Ishikawa (cell line): ENCODE results near the gene ARFGAP3.

Experiments
- CEBPB ChIP-seq: IDR thresholded peaks from 2 replicates; pipeline ENCODE4 v1.6.1; 2012
- CREB1 ChIP-seq: IDR thresholded peaks from 2 replicates; pipeline ENCODE4 v1.6.1; 2012; ENCODE audit warnings: low read depth
- EGR1 ChIP-seq: IDR thresholded peaks from 2 replicates; pipeline ENCODE4 v1.6.1; 2012
- EP300 ChIP-seq: IDR thresholded peaks from 2 replicates; pipeline ENCODE4 v1.6.1; 2012; ENCODE audit warnings: borderline replicate concordance
- FOXM1 ChIP-seq: IDR thresholded peaks from 2 replicates; pipeline ENCODE4 v1.6.1; 2012; ENCODE audit warnings: low read depth, borderline replicate concordance
- NFIC ChIP-seq: IDR thresholded peaks from 2 replicates; pipeline ENCODE4 v1.6.1; 2012
- RAD21 ChIP-seq: IDR thresholded peaks from 2 replicates; pipeline ENCODE4 v1.6.1; 2012; ENCODE audit warnings: low read depth
- TAF1 ChIP-seq: IDR thresholded peaks from 2 replicates; pipeline ENCODE4 v1.6.1; 2012; ENCODE audit warnings: low read depth, mild to moderate bottlenecking
- TCF12 ChIP-seq: IDR thresholded peaks from 2 replicates; pipeline ENCODE4 v1.6.1; 2012; ENCODE audit warnings: low read depth
- TEAD4 ChIP-seq: IDR thresholded peaks from 2 replicates; pipeline ENCODE4 v1.6.1; 2012
- YY1 ChIP-seq: IDR thresholded peaks from 2 replicates; pipeline ENCODE4 v1.6.1; 2012; ENCODE audit warnings: low read depth
- ZBTB7A ChIP-seq: IDR thresholded peaks from 2 replicates; pipeline ENCODE4 v1.6.1; 2012; ENCODE audit warnings: low read depth
- TF ChIP-seq, protein P1 (sequence below): IDR thresholded peaks from 2 replicates; pipeline ENCODE4 v1.6.1; 2012
- TF ChIP-seq, protein P2 (sequence below): IDR thresholded peaks from 2 replicates; pipeline ENCODE4 v1.6.1; 2012
- TF ChIP-seq, protein P3 (sequence below): IDR thresholded peaks from 2 replicates; pipeline ENCODE4 v1.6.1; 2012; ENCODE audit warnings: low read depth, mild to moderate bottlenecking

The ARFGAP3 gene

DNA sequence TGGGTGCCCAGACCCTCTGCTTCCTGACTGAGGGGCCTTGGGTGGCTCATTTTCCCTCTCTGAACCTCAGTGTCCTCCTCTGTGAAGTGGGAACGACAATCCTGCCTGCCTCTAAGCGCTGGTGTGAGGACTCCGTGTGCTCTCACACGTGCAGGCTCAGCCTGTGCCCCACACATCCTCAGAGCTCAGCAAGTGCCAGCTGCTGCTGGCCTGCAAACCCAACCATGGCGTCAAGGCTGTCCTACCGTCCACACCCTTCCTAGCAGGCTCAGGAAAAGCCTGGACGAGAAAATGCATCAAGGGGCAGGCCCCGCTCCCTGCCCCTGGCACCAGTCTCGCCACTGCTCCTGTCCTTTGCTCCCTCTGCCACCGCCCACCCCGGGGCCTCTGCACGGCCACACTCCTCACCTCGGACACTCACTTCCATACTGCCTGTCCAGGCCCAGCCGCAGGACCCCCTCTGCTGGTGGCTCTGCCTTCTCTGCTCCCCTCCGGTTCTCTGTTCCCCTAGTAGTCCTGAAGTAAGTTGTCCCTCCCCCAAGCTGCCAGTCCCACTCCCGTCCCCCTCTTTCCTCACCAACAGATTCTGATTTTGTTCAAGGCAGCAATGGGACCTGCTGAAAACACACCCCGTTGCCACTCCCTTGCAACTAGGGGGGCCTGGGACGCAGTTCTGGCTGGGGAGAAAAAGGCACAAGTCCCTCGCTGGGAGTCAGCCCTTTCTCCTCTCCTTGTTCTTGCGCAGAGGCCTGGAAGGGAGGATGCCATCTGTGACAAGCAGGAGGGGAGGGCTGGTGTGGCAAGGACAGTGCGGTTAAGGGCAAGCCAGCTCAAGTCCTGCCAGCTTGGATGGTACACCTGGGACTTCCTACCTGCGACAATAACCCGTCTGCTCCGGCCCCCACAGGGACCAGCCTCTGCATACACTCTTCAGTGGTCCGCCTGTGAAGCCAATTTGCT, 62.2 kb downstream of the ARFGAP3 start:
- TF ChIP-seq EP300 (no peak), TEAD4 (no peak), TCF12 (no peak), CREB1 (no peak), FOXM1 (no peak), ZBTB7A (no peak), CEBPB (no peak), YY1 (no peak), TAF1 (no peak), RAD21 (no peak), NFIC (no peak)
- TF ChIP-seq, protein P1, sequence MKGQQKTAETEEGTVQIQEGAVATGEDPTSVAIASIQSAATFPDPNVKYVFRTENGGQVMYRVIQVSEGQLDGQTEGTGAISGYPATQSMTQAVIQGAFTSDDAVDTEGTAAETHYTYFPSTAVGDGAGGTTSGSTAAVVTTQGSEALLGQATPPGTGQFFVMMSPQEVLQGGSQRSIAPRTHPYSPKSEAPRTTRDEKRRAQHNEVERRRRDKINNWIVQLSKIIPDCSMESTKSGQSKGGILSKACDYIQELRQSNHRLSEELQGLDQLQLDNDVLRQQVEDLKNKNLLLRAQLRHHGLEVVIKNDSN = no peak
- TF ChIP-seq, protein P2, sequence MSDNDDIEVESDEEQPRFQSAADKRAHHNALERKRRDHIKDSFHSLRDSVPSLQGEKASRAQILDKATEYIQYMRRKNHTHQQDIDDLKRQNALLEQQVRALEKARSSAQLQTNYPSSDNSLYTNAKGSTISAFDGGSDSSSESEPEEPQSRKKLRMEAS = no peak
- TF ChIP-seq, protein P3, sequence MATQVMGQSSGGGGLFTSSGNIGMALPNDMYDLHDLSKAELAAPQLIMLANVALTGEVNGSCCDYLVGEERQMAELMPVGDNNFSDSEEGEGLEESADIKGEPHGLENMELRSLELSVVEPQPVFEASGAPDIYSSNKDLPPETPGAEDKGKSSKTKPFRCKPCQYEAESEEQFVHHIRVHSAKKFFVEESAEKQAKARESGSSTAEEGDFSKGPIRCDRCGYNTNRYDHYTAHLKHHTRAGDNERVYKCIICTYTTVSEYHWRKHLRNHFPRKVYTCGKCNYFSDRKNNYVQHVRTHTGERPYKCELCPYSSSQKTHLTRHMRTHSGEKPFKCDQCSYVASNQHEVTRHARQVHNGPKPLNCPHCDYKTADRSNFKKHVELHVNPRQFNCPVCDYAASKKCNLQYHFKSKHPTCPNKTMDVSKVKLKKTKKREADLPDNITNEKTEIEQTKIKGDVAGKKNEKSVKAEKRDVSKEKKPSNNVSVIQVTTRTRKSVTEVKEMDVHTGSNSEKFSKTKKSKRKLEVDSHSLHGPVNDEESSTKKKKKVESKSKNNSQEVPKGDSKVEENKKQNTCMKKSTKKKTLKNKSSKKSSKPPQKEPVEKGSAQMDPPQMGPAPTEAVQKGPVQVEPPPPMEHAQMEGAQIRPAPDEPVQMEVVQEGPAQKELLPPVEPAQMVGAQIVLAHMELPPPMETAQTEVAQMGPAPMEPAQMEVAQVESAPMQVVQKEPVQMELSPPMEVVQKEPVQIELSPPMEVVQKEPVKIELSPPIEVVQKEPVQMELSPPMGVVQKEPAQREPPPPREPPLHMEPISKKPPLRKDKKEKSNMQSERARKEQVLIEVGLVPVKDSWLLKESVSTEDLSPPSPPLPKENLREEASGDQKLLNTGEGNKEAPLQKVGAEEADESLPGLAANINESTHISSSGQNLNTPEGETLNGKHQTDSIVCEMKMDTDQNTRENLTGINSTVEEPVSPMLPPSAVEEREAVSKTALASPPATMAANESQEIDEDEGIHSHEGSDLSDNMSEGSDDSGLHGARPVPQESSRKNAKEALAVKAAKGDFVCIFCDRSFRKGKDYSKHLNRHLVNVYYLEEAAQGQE = no peak

DNA sequence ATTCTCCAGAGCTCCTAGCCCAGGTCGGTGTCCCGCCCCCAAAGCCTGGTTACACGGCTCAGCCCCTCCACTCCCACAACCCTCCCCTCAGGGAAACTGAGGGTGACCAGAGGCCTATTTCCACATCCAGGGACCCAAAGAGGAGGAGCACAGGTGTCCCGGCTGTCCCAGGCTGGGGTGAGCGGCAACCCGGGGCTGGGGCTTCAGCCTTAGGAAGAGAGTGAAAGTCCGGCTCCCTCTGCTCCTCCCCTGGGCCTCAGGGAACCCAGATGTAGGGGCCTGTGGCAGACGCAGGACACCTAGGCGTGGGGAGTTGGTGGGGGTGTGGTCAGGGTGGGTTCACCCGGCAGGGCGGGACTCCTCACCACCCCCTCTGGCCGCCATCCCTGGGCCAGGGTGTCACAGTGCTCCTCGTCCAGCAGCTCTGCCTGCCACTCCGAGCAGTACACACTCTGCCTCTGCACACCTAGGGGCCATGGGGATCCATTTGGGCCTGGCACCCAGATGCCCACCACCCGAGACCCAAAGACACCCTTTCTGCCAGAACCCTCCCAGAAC, 63.1 kb downstream of the ARFGAP3 start:
- TF ChIP-seq EGR1 (no peak), TEAD4 (no peak), YY1 (no peak), CREB1 (no peak), CEBPB (no peak), FOXM1 (no peak), EP300 (no peak), TAF1 (no peak), NFIC (no peak), TCF12 (no peak), ZBTB7A (no peak)
- TF ChIP-seq, protein P3 = no peak

DNA sequence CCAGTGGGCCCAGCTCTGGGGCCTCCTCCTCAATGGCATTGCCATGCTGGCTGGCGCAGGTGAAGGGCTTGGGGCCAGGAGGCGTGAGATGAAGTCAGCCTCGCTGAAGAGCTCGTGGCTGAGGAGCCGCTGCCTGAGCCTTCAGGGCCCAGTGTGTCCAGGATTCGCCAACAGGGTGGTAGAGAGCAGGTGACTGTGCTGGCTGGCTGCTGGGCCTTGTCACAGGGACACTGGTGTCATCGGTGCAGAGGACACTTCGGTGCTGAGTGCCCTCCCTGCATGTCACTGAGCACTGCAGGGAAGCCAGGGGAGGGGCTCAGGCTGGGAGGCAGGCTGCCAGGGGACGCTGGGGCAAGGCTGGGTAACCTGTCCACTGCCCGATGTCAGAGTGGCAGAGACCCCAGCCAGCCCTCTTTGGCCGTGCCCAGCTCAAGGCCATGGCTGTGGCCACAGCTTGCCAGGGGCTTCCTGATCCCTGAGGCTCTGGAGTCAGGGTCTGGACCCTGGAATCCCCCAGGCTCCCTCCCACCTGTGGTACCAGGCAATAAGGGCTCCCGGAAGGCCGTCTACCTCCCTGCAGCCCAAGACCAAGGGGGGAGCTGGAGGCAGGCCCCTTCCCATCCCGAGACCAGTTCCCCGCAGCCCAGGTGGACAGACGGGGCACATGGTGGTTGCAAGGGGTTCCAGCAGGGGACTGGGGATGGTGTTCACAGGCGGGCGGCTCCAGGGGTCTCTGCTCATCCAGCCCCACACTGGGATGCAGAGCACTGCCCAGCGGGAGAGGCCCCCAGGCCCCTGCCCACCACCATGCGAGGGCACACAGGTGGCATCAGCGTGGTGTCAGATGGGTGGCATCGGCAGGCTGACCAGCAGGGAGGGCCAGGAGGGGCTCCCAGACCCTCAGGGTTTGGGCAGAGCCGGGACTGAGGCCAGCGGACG, 63.9 kb downstream of the ARFGAP3 start:
- TF ChIP-seq YY1 = no peak
- TF ChIP-seq CEBPB = no peak
- TF ChIP-seq, protein P2 = no peak
- TF ChIP-seq TEAD4 = no peak
- no peak for TF ChIP-seq EP300
- TF ChIP-seq RAD21 = no peak
- TF ChIP-seq, protein P1 = no peak
- no peak for TF ChIP-seq CREB1
- TF ChIP-seq FOXM1 = no peak
- TF ChIP-seq, protein P3 = no peak
- TF ChIP-seq EGR1 = no peak
- TF ChIP-seq TAF1 = no peak
- no peak for TF ChIP-seq NFIC
- TF ChIP-seq ZBTB7A = no peak
